HCT116 (cell line): ENCODE data around the gene TAB3.

Experiments used
- EZH2 ChIP-seq: fragments of 200-600 bp; sonication (generic); IDR thresholded peaks from 2 replicates; pipeline ENCODE4 v1.6.1; 2017; ENCODE audit warnings: antibody characterized with exemption, mixed run types
- RAD21 ChIP-seq: IDR thresholded peaks from 2 replicates; pipeline ENCODE4 v1.6.1; 2012; ENCODE audit warnings: low read depth, mild to moderate bottlenecking

DNA sequence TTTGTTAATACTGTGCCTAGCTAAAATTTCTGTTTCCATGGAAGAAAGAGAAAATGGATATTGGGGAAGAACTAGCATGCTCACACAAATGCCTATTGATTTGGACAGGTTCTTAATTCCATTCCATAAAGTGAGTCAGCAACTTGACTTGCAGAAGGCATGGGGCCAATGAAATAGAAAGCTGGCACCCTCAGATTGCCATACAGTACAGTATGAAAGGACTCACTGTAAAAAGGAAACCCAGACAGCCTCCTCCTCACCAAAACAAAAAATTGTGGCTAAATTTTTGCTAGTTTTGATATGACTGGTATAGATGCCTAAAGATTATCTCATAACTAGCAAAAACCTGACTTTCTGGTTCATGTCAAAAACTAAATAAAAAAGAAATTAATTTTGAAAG lies 11.2 kb upstream of the TAB3 start:
- TF ChIP-seq EZH2 (no peak), RAD21 (no peak)
